Breast epithelium (tissue), 3 donors: ENCODE measurements around the gene CLEC17A.

Experiments used
- CTCF ChIP-seq, 3 donors: fragments of 450-650 bp; IDR thresholded peaks; one replicate each; pipeline ENCODE4 v1.5.1; 2016 to 2017; ENCODE audit warnings: antibody characterized with exemption in 3 of 3, mild to moderate bottlenecking in 3 of 3, moderate library complexity in 3 of 3
- POLR2A ChIP-seq: fragments of 450-650 bp; IDR thresholded peaks from one replicate; pipeline ENCODE4 v1.6.1; 2016; ENCODE audit warnings: antibody characterized with exemption, mild to moderate bottlenecking, moderate library complexity
- POLR2AphosphoS5 ChIP-seq, 3 donors: sonication (generic); formaldehyde crosslinking; IDR thresholded peaks; one replicate each; pipeline ENCODE4 v1.6.1; 2017; ENCODE audit warnings: antibody characterized with exemption in 3 of 3

- TF ChIP-seq POLR2AphosphoS5 (IDR thresholded peaks at IDR 0.05) (no peak), CTCF (IDR thresholded peaks at IDR 0.05) (no peak), POLR2A (no peak)
These were observed 24.4 kb upstream of the CLEC17A start for GRCh38 chr19:14558370-14559066.
